NCI-H2227 (cell line): ENCODE results near the gene SERPINB11.
"Not testable (repeated sequence)": the region's sequence is repeated elsewhere in the genome, so short reads cannot be mapped to it uniquely, and the experiment has no call there.

Source experiments
- DNase-seq: peaks from one replicate; lab custom pipeline; 2025; ENCODE audit not compliant: unreplicated experiment; lab: John Stamatoyannopoulos, UW

The SERPINB11 gene

GRCh38 chr18:63725682-63726480 is 23.1 kb downstream of the SERPINB11 start:
- DNase-seq: no peak

- no peak for DNase-seq
These were observed 28.0 kb downstream of the SERPINB11 start for GRCh38 chr18:63730773-63731172.

DNA sequence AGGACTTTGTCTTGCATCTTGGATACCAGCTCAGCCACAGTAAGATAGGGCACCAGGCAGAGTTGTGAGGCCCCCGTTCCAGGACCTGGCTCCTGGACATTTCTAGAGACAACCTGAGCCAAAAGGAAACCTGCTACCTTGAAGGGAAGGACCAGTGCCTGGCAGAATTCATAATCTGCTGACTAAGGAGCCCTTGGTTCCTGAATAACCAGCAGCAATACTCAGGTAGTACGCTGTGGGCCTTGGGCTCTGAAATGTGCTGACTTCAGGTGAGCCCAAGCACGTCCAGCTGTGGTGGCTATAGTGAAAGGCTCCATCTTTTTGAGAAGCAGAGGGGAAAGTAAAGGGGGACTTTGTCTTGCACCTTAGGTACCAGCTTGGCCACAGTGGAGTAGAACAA is 28.5 kb downstream of the SERPINB11 start:
- DNase-seq: no peak

GRCh38 chr18:63736876-63737275 is 34.1 kb downstream of the SERPINB11 start:
- DNase-seq: no peak

DNA sequence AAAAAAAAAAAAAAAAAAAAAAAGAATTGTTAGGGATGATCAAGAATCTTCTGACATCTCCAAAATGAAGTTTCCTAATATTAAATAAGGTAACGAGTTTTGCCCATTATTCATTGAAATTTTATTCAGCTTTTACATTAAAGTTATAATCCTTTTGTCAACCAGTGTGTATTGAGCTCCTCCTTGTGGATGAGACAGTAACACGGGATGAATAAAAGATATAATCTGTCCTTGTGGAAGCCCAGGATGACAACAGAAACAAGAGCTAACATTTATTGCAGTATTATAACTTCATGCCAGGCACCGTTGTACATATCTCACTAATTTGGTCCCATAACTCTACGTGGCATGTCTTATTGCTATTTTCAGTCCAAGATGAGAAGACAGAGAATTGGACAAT is 39.0 kb downstream of the SERPINB11 start:
- DNase-seq: no peak

GRCh38 chr18:63747006-63747405 is 44.2 kb downstream of the SERPINB11 start:
- DNase-seq: no peak

GRCh38 chr18:63749489-63749888 is 46.7 kb downstream of the SERPINB11 start:
- no peak for DNase-seq

GRCh38 chr18:63752636-63753035 is 49.9 kb downstream of the SERPINB11 start:
- DNase-seq: no peak

GRCh38 chr18:63753676-63754075 is 50.9 kb downstream of the SERPINB11 start:
- no peak for DNase-seq

DNA sequence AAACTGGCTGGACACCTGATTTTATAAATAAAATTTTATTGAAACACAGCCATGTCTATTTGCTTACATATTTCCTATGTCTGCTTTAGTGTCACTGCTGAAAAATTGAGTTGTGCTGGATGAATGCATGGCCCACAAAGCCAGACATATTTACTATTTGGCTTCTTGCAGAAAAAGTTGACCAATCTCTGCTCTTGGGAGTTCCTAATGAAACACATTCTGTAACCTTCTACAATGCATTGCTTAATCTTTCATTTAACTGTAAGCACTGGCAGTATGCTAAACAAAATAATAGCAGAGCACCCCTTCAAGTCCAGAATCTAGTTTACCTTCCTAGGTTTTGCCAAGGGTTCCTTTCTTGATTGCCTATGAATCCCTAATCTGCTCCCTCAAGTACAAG is 54.8 kb downstream of the SERPINB11 start:
- no peak for DNase-seq

- DNase-seq: no peak
These were observed 56.0 kb downstream of the SERPINB11 start for GRCh38 chr18:63758615-63759240.

DNA sequence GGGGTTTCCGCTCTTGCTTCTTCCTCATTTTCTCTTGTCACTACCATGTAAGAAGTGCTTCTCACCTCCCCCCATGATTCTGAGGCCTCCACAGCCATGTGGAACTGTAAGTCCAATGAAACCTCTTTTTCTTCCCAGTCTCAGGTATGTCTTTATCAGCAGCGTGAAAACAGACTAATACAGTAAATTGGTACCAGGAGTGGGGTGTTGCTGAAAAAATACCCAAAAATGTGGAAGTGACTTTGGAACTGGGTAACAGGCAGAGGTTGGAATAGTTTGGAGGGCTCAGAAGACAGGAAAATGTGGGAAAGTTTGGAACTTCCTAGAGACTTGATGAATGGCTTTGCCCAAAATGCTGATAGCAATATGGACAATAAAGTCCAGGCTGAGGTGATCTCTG is 57.0 kb downstream of the SERPINB11 start:
- not testable (repeated sequence) for DNase-seq

GRCh38 chr18:63762518-63762917 is 59.8 kb downstream of the SERPINB11 start:
- no peak for DNase-seq

DNA sequence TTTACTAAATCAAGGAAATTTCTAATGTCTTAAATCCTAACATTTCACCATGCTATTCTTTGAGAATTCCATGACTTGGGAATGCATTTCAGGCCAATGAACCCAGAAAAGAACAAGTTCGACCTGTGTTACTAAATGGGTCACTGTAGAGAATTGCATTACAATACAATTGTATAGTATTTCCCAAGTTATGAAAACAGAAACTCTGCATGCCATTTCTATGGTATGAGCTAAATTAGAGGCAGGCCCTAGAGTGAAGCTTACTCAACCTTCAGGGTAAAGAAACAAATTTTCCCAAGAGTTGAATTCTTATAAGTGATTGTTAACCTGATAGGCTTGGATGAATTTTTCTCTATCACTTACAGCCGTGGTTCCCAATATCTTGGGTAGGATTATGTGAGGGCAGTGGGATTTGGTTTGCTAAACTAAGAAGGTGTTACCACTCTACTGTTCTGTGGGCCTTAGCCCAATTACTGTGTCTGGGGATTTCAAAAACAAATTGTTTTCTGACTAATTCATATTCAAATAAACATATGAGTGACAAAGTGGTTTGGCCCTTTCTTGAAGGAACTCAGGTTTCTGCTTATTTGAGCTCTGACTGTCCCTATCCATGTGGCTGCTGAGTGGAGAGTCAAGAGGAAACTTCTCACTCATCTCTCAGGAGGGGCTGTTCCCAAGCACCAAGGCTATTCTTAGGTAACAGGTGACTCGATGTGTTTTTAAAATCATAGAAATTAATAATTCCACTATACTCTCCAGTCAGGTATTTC is 61.3 kb downstream of the SERPINB11 start:
- DNase-seq: no peak

DNA sequence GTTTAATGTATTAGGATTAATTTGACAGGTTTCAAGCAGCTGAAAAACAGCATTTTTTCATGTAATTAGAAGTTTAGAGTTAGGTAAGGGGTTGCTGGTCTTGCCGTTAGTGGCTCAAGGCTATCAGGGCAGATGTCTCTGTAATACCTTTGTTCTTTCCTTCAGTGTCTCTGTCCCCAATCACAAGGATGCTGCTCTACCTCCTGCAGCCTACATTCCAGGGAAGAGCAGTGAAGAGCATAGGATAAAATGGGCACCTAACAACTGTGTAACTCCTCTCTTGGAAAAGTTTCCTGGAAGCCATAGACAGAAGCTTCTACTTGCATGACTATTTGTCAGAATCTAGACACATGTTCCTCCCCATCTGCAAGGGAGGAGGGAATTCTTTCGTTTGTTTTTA is 63.1 kb downstream of the SERPINB11 start:
- no peak for DNase-seq
